CD4-positive, alpha-beta T cell treated with Interleukin-15 for 1 hour (primary cell): Measurements from ENCODE around the gene AK8.
"Not testable (repeated sequence)": the region's sequence is repeated elsewhere in the genome, so short reads cannot be mapped to it uniquely, and the experiment has no call there.

ENCODE experiments used
- DNase-seq: peaks from one replicate; pipeline ENCODE4 v3.0.0-alpha.2; 2020

Gene AK8

DNA sequence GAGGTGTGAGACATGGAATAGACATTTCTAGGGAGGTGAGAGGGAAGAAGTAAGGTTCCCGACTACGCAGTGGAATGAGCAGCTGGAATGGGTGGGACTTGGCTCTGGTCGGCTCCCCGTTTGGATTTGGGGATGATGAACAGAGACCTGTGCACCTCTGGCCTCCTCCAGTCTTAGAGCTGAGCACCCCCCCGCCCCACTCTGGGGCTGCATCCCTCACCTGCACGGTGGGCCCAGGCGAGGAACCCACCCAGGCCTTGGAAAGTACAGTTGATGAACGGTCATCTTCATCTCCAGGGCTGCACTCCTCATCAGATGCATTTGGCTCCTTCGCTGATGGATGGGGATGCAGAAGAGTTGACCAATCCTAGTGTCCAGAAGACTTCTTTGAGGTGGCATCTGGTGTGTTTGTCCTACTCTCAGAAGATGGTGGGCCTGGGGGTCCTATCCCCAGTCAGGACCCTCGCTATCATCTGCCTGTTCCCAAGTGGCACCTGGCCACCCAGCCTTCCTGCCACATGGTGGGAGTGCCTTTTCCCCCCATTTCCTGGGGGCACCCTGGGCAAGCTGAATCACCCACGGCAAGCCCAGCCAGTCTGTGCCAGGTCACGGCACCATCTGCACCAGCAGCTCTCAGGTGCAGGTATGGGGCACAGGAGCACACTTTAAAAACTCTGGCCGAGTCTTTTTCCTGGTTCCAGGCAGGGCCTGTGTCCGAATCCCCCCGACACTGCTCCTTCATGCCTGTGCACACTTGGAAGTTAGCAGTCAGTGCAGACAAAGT, 137.4 kb downstream of the AK8 start:
- no peak for DNase-seq

DNA sequence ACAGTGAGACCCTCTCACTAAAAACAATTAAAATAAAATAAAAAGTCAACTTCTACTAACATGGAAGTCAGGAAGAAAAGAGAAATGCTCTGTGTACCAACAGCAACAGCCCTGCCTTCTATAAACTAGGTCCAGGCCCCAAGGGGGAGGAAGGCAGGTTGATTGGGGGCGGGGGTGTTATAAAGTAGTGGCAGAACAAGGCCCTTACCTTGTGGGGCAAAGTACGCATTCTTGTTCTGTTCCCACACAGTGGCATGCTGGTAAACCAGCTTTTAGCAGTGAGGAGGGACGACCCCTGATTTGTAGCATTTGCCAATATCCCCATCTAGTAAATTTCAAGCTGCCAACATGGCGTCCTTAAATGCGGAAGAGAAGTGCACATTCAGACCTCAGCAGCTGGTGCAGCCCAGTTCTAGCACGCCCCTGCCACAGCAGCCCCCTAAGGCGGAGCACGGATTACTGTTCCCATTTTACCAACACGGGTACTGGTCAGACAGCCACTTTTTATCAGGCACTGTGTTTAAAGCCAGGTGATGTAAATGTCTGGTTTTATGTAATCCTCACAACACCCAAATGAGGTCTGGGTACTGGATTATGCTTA, 138.3 kb downstream of the AK8 start:
- no peak for DNase-seq

DNA sequence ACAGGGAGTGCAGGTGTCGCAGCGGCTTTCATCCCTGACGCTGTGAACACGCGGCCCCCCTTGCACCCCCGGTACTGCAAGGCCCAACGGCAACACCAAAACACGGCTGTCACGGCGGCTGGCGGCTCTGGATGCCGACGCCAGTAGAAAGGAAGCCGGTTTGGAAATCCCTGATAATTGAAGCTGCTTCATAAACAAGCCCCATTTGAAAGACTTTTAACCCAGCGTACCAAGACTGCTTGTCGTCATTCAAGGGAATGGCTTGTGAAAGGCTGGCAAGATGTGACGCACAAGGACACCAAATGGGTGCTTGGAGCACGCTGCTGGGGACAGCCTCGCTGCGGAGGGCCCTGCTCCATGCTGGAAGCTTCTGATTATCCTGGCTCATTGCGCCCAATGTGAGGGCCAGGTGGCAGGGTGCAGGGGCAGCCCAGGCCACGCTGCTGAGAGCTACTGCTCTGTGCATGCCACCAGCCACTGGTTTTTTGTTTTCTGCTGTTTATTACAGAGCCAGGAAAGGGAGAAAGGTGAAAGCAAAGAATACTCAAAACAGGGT, 144.7 kb downstream of the AK8 start:
- no peak for DNase-seq

DNA sequence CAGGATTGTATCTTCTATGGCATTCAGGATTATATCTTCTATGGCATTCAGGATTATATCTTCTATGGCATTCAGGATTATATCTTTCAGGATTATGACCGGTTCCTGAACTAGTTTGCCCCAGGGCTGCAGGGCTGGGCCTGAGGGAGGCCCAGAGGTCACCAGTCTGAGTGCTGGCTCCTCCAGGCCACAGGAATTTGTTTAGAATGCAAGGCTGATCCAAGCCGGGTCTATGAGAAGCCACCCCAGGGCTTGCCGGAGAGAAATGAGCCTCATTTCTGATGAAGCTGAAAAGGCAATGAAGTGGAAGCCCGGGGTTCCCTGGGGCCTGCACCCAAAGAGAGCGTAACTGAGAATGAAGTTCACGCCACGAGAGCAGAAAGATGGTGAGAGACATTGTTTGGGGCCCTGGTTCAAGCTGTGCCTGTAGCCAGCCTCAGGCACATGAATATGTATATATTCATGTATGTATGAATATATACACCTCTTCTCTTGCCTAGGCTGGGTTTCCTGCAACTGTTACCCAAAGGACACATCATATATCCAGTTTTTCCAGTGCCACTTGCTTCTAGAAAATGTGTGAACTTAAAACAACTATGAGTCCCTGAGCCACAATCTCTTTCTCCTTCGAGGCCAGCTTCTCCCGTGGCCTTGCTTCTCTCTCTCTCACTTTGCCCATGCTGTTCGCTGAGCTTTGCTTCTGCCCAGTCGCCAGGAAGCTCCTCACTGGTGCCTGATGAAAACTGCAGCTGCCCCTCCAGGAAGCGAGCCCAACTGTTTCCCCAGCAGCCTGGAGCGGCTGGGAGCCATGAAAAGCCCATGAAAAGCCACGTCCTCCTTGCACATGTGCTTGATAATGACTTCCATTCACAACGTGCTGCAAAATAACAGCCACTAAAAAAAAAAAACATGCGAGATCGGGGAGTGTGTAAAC, 145.5 kb downstream of the AK8 start:
- DNase-seq = no peak

DNA sequence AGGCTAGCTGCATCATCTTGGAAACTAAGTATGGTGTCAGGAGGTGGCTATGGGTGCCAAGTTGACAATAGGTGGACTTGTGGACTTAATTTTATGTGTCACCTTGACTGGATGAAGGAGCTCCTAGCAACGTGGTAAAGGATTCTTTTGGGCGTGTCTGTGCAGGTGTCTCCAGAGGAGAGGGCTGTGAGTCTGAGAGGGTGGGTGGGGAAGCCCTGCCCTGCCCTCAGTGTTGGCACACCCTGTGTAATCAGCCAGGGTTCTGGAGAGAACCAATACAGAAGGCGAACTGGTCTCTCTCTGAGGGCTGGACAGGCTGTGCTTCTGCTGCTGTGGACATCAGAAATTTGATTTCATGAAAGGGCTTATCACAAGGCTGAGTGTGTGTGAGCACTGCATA, 146.9 kb downstream of the AK8 start:
- no peak for DNase-seq

DNA sequence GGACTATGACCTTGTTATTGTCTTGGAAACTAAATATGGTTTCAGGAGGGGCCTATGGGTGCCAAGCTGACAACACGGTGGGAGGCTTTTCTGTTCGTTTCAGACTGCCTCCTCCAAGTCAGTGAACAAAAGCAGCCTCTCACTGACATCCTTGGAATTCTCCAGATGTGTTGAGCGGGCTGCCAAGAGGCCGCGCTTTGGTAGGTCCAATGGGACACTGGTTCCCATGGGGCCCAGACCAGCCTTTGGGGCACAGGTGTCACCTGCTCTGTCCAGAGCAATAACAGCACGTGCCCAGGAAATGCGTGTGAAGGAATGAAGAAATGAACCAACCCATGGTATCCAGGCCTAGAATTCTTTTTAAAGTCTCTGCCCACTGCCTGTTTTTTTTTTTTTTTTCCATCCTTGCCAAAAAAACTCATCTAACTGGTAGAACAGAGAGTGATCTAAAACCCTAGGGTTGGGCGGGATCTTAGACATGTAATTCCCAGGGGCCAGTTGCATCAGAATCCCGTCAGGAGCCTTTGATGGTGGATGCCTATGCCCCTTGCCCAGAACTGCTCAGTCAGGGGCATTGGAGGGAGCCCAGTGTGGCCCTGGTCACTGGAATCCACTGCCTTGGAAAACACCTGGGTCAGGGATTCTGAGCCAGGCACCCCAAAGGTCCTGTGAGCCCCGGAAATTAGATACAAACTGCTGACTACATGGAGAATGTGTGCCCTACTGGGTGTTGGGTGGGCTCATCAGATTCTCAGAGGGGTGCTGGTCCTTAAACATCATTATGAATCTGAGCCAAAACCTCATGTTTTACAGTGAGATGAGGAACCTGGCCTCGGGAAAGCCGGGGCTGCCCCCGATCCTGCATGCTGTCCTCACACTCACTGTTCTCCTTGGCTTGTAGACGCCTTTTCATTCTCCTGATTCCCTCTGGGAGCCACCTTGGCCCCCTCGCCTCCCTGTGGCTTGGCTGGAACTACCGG, 147.7 kb downstream of the AK8 start:
- no peak for DNase-seq

DNA sequence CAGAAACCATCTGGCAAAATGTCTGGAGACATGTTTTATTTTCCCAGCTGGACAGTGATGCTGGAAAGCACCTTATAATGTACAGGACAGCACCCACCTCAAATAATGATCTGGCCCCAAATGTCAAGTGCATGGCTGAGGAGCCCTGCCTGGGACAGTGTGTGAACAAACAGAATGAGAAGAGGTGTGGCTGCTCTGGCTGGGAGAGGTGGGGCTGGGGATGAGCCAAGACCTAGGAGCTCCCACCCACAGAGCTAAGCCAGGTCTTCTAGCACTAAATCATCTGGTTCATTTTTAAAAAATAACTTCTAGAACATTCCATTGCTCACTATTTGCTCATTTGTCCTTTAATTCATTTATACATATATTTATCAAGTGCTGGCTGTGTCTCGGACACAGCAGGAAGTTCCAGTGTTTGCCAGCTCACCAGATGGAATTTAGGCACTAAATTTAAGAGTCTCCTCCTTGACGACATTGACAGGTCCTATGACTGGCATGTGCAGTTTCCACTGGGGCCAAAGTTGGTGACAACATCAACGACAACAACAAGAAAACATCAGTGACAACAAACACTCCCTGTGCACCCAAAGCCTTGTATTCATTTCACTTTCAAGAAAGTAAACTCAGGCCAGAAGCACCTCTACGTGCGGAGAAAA, 148.7 kb downstream of the AK8 start:
- DNase-seq = no peak

DNA sequence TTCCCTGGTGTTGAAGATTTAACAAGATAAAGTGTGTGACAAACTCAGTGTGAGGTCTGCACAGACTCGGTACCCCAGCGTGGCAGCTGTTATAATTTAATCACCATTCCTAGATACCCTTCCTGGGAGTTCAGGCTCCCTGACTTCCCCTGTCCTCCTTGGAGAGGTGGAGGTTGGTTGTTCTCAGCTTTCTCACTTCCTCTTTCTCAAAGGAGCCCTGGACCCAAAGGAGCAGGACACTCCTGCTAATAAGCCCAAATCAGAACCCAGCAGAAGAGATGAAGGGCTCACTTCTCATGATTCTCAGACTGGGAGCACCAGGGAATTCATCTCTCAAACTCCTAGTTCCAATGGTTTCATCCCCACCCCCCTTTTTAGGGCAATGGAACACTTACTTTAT, 149.6 kb downstream of the AK8 start:
- DNase-seq = no peak

DNA sequence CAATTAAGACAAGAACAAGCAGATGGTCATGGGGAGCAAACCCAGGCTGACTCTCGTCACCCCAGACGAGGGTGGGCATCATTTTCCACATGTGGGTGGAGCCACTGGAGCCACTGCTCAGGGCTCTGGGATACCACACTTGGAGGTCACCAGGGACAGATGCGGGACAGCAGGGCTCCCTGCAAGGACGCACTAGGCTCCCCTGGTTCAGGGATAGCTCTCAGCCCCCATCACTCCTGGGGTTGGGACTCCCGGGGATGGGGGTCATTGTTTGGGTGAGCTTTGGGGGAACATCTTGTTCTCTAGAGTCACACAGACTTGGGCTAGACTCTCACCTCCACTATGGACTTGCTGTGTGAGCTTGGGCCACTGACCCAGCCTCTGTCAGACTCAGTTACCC, 150.0 kb downstream of the AK8 start:
- no peak for DNase-seq

DNA sequence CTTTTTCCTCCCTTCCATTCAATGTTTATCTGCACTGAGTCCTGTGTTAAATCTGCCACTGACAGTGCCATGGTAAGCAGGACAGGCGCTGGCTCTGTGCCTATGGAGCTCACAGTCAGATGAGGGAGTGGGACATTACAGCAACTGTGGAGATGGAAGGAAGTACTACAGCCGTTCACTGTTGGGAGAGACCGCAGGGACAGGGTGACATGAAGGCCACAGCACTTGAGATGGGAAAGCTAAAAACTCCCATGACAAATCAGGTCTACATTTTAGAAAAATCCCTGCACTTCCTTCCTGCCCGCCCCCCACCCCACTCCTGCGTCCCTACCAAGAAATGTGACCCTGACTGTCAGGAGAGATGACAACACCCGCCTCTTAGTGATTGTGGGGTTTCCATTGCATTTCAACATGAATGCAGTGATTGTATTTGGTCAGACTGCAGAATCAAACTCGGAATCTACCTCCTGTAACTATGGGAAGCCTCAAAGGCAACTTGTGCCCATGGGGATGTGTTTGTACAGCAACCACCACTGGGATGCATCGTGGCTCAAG, 151.4 kb downstream of the AK8 start:
- no peak for DNase-seq

DNA sequence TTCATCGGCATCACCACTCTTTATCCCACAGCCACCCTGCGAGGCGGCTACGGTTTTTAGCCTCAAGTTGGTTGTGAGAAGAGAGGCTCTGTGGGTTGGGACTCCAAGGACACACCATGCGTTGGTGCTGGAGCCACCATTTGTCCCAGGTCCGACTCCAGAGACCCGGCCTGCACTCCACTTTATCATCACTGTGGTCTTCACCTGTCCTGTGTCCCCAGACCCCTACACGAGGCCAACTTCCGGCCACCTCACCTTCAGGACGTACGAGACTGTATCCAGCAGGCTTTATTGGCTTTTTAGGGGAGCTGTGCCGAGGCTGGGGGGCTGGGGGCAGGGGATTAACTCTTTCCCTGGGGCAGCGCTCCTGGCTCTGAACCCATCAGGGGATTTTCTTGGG, 152.8 kb downstream of the AK8 start:
- no peak for DNase-seq

DNA sequence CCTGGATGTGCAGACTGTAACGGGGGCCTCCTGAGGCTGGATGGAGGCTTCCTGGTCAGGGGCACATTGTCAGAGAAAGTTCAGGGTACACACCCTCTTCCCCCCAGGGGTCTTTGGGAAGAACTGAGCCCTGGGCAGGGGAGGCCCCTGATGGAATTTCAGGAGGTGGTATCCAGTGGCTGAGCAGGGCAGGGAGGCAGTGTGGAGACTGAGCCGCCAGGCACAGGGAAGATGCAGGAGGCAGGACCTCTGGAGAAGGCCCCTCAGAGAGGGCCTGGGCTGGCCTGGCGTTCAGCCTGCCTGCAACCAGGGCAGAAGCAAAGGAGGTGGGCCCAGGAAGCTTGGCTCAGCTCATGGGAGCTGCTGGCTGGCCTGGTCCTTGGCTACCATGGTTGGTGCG, 154.3 kb downstream of the AK8 start:
- DNase-seq = no peak

DNA sequence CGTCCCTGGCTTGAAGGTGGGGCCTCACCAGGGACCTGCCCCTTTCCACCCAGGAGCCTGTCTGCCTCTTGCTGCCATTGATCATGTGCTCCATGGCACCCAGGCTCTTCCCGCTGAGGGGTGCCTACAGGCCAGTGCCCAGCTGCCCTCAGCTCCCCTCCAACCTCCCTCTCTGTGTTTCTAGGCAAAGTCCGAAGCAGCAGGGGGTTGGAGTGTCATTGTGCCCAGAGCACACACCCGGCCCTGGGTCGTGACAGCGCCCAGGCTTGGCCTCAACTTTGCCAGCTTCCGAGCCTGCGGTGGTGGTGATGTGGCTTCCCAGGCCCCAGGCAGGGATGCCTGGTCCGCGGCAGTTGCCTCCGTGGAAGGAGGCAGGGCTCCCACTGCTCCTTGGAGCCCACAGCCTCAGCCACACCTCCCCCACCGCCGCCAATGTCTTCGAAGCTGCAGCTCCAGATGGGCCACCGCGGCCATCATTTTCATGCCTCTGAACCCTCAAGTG, 155.5 kb downstream of the AK8 start:
- no peak for DNase-seq

DNA sequence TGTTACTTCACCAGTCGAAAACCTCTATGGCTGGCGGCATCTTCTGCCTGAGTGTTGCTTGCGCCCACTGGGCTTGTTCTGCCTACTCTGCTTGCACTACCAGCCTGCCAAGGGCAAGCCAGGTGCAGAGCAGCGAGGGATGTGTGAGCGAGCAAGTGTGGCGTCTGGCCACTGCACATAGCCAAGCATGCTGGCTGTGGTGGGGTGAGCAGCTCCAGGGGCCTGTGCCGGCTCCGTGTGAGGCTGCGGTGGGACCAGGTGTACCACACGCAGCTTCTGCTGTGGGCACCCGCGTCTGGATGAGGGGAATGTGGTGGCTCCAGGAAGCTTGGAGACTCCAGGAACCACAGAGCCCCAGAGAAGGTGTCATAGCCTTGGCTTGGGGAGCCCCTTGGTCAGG, 156.4 kb downstream of the AK8 start:
- DNase-seq = no peak

DNA sequence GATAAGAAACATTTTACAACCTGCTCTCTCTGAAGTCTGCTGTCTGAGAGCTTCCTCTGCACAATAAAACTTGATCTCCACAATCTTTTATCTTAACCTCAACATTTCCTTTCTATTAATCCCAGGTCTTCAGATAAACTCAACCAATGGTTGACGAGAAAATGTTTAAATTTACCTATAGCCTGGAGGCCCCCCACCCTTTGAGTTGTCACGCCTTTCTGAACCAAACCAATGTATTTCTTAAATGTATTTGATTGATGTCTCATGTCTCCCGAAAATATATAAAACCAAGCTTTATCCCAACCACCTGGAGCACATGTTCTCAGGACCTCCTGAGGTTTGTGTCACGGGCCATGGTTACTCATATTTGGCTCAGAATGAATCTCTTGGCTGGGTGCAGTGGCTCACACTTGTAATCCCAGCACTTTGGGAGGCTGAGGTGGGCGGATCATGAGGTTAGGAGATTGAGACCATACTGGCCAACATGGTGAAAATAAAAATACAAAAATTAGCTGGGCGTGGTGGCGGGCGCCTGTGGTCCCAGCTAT, 159.6 kb downstream of the AK8 start:
- DNase-seq = not testable (repeated sequence)

DNA sequence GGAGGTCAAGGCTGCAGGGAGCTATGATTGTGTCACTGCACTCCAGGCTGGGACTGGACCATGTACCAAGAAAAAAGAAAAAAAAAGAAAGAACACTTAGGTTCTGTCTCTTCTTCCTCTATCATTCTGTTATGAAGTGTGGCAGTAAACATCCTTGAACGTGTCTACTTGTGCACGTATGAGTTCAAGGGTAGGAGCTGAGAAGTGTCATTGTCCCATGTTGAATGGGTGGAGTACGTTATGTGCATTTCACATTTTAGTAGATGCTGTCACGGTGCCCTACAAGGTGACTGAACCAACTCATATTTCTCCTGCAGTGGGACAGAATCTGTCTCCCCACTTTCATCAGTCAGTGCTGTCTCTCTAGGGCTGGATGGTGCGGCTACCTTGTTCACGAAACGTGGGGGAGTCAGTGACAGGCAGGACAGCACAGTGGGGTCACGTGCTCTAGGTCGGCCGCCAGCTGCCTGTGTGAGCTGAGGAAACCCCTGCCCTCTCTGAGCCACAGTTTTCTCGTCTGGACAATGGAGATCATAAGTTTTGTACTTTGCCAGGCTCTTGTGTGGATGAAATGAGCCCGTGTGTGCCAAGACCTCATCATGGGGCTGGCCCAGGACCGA, 160.6 kb downstream of the AK8 start:
- DNase-seq = no peak

DNA sequence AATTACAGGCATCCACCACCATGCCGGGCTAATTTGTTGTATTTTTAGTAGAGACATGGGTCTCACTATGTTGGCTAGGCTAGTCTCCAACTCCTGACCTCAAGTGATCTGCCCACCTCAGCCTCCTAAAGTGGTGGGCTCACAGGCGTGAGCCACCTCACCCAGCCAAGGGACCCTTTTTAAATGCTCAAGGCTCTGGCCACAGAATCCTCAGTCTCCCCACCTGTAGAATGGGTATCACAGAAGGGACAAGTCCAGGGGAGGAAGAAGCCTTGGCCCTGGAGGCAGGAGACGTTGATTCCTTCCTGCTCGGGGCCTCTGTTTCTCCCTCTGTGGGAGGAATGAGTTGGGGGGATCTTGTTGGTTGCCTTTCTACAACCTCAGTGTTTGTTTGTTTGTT, 162.1 kb downstream of the AK8 start:
- DNase-seq = no peak

DNA sequence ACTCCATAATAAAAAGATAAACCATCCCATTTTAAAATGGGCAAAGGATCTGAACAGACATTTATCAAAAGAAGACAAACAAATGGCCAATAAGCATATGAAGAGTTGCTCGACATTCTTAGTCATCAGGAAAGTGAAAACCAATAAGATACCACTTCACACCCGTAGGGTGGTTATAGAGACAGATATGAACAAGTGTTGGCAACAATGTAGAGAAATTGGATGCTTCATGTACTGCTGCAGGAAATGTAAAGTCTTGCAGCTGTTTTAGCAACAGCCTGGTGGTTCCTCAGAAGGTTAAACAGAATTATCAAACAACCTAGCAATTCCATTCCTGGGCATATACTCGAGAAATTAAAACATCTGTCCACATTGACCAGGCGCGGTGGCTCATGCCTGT, 165.3 kb downstream of the AK8 start:
- no peak for DNase-seq

DNA sequence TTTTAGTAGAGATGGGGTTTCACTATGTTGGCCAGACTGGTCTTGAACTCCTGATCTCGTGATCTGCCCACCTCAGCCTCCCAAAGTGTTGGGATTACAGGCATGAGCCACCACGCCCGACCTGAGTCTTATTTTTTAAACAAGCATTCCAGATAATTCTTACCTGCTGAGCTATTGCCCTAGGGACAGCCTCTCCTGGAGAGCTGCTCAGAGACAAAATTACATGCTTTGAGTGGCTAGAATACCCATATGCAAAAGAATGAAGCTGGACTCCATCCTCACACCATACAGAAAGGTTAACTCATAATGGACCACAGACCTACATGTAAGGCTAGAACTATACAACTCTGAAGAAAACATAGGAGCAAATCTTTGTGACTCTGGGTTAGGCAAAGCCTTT, 166.2 kb downstream of the AK8 start:
- no peak for DNase-seq

DNA sequence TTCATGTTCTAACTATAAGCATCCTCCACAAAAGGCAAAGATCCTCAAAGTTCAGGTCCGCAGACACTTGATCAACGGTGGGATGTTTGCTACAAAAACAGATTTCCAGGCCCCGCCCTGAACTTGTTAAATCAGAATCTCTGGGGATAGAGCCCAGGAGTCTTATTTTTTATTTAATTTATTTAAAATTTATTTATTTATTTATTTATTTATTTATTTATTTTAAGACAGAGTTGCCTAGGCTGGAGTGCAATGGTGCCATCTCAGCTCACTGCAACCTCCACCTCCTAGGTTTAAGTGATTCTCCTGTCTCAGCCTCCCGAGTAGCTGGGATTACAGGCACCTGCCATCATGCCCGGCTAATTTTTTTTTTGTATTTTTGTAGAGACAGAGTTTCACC, 166.9 kb downstream of the AK8 start:
- not testable (repeated sequence) for DNase-seq
